IPS DF 4.7 (cell line): ENCODE results near the gene PTPRG.
A peak's percentile ranks its signal among the peaks of the same experiment; 100 is the strongest.

ENCODE experiments used
- DNase-seq: peaks from one replicate; pipeline ENCODE4 v3.0.0-alpha.2; 2013; ENCODE audit warnings: low spot score; ENCODE audit errors: extremely low read depth

Gene PTPRG

GRCh38 chr3:61649381-61650170, 88.2 kb downstream of the PTPRG start:
- no peak for DNase-seq

- no peak for DNase-seq
Measured at GRCh38 chr3:61650276-61650675, 88.9 kb downstream of the PTPRG start.

- no peak for DNase-seq
Measured at GRCh38 chr3:61650719-61651410, 89.5 kb downstream of the PTPRG start.

DNA sequence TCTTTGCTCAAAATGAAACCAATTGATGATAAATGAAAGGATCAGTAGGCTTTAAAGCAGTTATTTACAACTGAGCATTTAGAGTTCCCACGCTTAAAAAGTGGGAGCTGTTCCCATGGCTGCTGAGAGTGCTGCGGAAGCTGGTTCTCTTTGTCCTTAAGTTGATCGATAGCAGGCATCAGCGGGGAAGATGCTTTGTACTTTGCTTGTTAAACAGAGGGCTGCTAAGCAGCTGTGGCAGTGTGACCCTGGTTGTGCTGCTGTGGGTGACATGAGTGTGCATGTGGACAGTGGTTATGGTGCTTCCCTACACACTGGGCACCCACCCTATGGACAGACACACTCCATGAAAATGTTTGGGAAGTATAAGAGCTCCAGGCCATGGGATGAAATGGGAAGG, 96.3 kb downstream of the PTPRG start:
- DNase-seq, result no peak

- DNase-seq, result no peak
Measured at GRCh38 chr3:61662861-61663260, 101.5 kb downstream of the PTPRG start.

DNA sequence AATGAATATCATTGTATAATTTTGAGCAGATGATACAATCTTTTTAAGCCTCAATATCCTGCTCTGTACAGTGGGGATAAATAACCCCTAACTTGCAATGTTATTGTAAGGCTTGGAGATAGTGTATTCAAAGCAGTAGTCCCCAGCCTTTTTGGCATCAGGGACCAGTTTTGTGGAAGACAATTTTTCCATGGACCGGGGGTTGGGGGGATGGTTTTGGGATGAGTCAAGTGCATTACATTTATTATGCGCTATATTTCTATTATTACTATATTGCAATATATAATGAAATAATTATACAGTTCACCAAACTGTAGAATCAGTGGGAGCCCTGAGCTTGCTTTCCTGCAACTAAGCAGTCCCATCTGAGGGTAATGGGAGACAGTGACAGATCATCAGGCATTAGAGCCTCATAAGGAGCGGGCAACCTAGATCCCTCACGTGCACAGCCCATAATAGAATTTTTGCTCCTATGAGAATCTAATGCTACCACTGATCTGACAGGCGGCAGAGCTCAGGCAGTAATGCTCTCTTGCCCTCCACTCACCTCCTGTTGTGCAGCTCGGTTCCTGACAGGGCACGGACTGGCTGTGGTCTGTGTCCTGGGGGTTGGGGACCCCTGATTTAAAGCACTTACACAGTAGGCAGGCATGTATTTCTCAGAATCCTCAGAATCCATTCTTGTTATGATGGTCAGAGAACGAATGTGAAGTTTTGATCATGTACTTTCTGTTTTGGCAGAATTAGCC, 102.2 kb downstream of the PTPRG start:
- DNase-seq, result no peak

DNA sequence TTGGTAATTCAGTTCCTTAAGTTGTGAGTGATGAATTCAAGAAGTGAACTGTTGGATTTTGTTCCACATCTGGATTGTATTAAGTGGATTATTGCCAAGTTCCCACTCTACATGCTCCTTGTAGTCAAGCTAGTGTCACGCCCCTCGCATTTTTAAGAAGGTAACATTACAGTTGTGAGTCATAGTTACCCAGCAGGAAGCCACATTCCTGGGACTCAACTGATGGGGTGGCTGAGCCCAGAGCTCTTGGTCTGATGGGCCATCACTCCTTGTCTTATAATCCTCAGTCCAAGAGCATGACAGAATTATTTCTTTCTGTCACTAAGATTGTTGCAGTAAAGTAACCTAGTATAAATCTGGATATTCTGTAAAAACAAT, 102.7 kb downstream of the PTPRG start:
- peak; percentile 41 for DNase-seq

GRCh38 chr3:61665121-61665520, 103.8 kb downstream of the PTPRG start:
- DNase-seq, result no peak

DNA sequence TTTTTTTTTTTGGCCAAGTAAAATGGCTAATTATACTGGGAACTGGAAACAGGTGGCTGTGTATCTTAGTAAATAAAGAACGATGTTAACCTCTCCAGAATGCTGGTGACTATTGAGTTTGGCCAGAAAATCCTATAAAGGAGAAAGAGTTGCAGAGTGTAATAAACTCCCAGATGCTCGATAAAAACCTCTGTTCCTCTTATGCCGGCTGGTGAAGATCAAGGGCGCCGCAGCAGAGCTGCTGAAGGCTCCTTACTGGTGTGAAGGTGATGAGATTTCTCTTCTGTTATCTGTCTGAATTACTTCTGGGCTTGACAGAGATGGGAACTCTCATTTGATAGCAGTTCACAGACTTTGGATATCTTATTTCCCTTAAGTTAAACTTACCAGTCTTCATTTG, 104.6 kb downstream of the PTPRG start:
- DNase-seq, result no peak

GRCh38 chr3:61666615-61667330, 105.4 kb downstream of the PTPRG start:
- DNase-seq, result no peak

DNA sequence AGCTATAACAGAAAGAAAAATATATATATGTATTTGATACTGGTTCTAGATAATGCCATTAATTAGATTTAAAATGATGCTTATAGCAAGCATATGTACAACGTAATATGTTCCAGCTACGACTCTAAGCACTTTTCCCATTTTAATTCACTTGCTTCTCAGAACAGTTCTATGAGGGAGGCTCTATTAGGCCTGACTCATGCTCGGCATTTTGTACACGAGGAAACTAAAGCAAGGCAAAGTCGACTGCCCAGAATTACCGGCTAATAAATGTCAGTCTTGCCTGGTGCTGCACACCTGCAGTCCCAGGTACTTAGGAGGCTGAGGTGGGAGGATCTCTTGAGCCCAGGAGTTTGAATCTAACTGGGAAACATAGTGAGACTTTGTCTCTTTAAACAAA, 106.0 kb downstream of the PTPRG start:
- no peak for DNase-seq

DNA sequence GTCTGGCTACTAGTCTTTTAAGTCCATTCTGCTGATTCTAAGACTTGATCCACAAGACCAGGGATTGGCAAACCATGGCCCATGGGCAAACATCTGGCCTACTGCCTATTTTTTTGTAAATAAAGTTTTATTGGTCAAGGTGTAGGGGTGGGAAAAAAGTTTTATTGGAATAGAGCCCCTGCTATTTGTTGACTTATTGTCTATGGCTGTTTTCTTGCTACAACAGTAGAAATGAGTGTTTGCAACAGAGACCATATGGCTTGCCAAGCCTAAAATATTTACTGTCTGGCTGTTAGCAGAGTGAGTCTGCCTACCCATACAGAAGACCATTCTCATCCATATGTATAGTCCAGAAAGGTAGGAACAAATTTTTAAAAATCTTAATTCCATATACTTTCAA, 106.4 kb downstream of the PTPRG start:
- no peak for DNase-seq

- DNase-seq, result no peak
Measured at GRCh38 chr3:61668317-61668864, 107.0 kb downstream of the PTPRG start.

DNA sequence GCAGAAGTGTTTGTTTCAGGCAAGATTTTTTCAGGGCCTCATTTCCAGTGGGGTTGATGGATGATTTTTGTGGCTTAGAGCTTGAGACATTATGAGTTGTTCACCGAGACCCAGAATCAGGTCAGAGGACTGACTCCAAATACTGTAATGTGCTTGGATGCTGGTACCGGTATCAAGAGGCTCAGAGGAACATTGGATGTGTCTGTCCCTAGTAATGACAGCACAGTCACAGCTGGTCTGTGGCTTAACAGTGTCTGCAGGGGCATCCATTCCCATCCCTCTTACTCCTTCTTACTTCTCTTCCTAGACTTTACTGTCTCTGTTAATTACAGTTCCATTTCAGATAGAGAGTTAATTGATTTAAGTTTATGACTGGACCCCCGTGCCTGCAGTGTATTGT, 107.8 kb downstream of the PTPRG start:
- no peak for DNase-seq

DNA sequence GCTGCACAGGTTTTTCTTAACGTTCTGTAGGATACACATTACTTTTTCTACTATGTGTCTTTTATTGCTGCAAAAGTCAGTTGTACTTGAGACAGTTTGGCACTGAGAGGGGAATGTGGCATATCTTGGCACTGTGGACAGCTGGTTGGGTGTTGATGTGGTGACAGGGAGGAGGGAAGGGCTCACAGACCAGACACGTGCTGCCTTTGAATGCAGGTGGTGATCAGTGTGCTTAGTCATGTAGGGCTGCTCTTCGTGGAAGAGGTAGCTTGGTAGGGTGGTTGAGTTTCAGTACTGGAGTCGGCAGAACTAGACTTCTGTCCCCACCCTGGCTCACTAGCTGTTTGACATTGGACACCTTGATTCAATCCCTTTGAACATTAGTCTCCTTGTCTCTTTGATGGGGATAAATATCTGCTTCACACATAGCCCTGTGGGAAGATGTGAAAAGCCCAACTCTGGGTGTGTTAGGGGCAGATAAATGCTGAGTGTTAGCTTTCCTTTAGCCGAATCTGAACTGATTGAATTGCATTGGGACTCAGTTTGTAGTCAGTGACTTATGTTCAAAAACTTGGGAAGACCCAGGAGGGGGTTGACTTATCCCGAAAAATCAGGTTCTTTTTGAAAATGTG, 108.4 kb downstream of the PTPRG start:
- DNase-seq, result no peak

DNA sequence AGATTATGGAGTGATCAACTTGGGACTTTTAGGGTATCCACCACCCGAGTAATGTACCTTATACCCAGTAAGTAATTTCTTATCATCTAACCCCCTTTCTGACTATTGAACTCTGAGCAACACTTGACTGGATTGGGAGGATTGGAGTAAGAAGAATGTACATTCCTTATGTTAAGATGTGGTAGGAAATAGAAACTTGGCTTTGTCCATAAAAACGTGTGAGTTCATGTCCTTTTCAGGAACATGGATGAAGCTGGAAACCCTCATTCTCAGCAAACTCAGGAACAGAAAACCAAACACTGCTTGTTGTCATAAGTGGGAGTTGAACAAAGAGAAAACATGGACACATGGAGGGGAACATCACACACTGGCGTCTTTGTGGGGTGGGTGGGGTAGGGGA, 112.3 kb downstream of the PTPRG start:
- no peak for DNase-seq

DNA sequence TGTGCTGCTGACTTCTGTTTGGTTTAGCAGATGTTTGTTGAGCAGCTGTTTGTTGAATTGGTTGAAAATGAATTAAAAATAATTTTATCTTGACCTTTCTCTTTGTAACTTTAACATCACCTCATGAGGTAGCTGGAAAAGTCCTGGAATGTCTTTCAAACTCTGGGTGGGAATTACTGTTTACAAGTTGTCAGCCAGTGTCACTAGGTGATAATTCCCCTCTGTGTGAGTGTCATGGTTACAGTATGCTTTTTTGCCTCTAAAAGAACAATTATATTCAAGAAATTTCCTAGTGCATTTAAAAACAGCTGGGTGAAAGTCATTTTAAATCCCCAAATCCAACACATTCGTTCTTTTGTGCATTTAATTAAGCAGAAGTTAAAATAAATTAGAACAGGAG, 113.2 kb downstream of the PTPRG start:
- DNase-seq, result no peak

DNA sequence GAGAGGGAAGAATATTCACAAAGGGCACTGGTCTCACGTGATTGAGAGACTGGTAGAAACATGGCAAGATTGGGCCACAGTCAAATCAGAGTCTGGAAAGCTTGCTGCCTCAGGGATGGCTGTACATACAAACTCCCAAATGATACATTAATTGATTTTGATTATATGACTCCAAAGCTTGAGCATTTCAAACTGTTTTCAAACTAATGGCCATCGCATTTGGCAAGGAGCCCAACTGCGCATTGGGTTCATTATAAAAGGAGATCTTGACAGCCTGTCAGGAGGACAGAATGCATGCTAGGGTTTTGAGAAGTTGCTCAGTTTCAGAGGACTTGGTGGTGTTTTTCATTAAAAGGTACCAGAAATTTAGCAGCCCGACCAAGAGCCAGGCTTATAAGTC, 117.7 kb downstream of the PTPRG start:
- no peak for DNase-seq

DNA sequence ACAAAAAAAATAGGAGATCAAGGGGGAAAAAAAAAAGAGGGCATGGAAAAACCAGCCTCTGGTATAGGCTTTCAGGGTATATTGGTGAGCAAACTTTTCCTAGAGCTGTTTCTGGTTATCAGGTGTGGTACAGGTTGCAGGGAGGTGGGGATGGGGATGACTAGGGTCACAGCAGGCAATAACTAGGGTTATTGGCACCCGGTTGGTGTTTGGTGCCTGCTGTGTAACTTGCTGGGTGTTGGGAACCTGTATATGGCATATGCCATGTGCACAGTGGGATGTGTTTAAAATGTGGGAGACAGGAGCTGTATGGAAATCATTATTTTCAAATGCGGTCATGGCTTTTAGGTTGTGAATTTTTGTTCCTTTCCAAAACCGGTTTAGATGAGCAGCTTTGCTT, 119.2 kb downstream of the PTPRG start:
- no peak for DNase-seq

- no peak for DNase-seq
Measured at GRCh38 chr3:61681636-61682035, 120.3 kb downstream of the PTPRG start.
